ENCODE measurements around the gene NRL.

NRL gene

DNA sequence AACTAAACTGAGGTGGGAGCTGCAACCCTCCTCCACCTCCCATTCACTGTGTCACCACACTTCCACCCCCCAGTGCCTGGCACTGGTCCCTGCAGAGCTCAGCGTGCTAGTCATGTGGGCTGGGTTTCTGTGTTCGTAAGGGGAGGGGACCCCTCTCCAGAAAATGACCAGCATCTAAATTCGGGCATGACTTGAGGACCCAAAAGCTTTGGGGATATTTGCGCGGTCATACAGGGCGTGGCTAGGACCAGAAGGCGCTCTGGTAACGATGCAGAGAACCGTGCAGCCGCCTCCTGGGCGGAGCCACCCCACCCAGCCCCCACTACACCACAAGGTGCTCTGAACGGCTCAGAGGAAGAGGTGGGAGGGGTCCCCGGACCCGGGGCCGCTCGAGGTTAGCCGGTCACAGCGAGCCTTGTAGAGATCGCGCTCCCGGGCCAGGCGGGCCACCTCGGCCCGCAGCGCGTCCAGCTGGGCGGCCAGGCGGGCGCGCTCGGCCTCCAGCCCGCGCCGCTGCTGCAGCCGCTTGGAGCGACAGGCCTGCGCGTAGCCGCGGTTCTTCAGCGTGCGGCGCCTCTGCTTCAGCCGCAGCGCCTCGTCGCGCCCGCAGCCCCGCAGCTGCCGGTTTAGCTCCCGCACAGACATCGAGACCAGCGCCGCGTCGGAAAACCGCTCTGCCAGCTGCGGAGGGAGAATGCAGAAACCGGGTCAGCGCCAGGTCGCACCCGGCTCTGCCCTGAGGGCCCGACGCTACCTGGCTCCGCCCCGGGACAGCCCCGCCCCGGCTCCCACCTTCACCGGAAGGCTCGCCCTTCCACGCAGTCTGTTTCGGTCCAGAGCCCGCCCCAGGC lies 33.6 kb downstream of the NRL start:
- DNase-seq, result peak; percentile 37

DNA sequence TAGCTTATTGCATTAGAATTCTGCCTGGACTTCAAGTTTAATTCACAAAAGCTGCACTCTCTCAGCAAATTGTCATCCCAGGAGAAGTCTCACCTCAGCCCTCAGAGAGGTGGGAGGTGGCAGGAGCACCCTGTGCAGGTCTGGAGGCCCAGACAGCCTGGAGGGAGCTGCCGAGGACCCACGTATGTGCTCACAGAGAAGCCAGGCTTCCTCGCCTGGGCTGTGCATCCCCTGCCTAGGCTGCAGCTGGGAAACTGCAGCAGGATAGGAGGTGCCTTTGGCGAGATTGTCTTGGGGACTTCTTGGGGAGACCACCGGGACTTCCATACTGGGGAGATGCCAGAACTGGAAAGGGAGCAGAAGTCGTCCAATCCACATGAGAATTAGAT lies 34.6 kb downstream of the NRL start:
- DNase-seq, result no peak

DNA sequence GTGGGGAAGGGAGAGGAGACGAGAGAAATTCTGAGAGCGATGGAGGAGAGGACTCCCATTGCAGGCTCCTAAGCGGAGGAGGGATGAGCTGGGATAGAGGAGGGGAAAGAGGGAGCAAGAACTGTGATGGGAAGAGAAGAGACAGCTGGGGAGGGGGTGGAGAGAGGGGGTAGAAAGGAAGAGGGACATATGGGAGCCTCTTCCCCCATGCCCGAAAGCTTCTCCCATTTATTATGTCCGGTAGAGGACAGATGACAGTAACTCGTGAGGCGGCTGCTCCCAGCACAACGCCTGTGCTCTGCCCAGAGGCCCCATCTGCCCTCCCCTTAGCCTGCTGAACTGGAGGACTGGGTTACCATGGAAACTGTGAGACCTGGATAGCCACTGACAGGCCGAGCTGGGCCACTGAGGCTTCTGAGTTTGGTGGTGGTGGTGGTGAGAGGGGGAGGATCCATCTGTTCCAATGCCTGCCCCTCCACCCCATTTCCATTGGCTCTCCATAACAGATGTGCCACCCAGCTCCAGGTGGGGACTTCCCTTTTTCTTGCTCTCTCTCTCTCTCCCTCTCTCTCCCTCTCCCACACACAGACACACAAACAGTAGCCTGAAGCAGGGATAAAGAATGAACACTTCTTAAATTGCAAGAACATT lies 35.1 kb downstream of the NRL start:
- peak; percentile 9 for DNase-seq

GRCh38 chr14:24078146-24078545 lies 36.6 kb downstream of the NRL start:
- DNase-seq, result peak; percentile 58

GRCh38 chr14:24077086-24077485 lies 37.7 kb downstream of the NRL start:
- DNase-seq, result no peak

GRCh38 chr14:24076302-24076601 lies 38.5 kb downstream of the NRL start:
- DNase-seq, result no peak

DNA sequence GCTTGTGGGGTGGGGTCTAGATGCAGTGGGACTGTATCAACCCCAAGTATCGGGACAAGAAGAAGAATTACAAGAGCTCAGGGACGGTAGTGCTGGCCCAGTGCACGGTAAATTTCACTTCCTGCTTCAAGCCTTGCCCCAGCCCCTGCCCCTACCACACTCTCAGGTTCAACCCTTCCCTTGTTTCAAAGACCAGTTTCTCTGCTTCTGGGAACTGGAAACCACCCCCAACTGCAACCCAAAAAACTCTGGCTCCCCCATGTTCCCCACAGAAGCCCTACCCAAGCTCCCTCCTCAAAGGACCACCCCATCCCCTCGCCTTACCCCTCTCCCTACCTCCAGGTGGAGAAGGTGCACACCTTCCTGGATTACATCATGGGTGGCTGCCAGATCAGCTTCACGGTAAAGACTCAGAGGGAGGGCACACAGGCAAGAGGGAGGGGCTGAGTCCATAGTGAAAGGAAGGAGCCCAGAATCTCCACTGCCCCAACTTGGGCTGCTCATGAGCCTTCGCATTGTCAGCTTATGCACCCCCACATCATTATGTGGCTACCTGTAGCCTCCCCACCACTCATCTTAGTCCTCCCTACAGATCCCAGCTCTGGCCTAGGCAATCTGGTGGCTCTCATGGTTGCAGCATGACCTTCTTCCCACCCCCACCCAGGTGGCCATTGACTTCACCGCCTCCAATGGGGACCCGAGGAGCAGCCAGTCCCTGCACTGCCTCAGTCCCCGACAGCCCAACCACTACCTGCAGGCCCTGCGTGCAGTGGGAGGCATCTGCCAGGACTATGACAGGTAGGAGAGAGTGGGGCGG lies 39.1 kb downstream of the NRL start:
- DNase-seq, result peak; percentile 8

DNA sequence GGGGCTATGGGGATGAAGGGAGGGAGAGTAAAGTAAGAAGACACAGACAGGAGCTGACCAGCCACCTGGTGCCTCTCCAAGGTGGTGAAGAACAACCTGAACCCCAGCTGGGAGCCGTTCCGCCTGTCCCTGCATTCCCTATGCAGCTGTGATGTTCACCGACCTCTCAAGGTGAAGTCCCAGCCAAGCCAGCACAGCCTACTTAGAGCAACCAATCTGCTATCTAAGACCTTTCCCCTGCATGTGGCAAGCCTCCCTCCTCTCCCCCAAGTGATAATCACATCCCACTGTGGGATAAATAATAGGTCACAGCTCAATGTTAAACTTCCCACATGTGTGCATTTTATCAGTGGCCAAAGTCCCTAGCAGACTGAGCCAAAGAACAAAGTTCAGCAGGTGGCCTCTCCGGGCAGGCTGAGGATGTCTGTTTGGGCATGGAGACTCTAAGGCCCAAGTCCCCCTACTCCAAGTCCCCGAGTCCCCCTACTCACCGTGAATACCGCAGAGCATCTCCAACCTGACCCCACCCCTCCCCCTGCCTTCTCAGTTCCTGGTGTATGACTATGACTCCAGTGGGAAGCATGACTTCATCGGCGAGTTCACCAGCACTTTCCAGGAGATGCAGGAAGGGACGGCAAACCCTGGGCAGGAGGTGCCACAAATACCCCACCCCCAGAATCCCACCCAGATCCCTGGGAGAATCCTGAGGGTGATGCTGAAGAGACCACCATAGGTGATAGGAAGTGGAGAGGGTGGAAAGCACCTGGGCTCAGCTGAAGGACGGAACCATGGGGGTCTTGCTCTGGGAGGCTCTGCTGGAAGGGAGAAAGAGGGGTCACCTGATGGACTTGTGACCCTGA lies 39.9 kb downstream of the NRL start:
- DNase-seq, result no peak

DNA sequence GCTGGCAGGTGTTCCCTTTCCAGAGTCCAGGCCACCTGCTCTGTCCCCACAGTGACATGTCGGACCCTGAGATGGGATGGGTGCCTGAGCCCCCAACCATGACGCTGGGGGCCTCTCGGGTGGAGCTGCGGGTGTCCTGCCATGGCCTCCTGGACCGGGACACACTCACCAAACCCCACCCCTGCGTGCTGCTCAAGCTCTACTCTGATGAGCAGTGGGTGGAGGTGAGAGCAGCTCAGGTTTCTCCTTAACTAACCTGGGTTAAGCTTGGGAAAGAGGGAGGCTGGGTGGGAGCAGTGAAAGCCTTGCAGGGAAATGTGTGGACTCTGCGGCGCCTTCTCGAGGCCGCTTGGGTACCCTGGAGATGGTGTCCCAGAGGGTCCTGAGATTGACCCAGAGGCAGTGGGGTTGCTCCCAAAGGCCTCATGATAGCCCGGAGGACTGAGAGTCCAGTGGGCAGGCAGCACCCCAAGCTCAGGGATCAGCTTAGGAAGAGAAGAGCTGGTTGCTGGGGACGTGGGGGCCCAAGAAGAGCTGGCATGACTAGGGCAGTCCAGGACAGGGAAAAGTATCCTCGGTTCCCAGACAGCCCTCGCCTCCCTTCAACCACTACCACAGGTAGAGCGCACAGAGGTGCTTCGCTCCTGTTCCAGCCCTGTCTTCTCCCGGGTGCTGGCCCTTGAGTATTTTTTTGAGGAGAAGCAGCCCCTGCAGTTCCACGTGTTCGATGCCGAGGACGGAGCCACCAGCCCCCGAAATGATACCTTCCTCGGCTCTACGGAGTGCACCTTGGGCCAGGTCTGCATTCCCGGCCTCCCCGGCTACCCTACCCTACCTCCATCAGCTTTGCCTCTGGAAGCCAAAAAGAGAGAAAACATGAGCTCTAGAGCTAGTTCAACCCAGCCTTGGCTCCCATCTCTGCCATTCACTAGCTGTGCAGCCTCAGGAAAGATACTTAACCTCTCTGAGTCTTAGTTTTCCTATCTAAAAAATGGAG lies 41.6 kb downstream of the NRL start:
- no peak for DNase-seq

GRCh38 chr14:24072436-24072835 lies 42.3 kb downstream of the NRL start:
- no peak for DNase-seq

- no peak for DNase-seq
Observed at GRCh38 chr14:24071836-24072430, 42.8 kb downstream of the NRL start.

DNA sequence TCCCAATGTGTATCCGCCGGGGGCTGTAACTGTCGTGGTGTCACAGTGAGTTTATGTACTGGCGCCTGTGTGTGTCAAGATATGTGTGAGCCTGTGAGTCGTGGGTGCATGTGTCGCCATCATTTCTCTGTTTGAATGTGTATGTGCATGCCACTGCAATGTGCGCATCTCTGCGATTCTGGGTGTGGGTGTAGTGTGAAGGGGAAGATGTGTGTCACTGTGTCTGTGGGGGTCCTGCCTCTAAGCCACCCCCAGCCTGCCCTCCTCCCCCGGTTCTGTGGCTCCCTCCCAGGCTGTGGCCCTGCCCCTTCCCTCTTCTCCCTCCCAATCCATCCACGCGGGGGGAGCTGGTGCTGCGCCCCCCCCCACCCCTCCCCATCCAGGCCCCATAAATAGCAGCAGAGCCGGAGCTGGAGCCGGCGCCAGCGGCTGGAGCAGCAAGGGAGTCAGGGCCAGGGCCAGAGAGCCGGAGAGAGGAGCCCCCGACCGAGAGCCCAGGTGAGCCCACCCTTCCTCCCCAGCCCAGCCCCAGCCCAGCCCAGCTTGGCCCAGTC lies 43.5 kb downstream of the NRL start, which contains the start of gene CPNE6:
CPNE6 (plus strand) TSS at position 419 of the 554 bp plus-strand sequence. CDS start 1,375 bp downstream, outside the sequence.
- no peak for DNase-seq

DNA sequence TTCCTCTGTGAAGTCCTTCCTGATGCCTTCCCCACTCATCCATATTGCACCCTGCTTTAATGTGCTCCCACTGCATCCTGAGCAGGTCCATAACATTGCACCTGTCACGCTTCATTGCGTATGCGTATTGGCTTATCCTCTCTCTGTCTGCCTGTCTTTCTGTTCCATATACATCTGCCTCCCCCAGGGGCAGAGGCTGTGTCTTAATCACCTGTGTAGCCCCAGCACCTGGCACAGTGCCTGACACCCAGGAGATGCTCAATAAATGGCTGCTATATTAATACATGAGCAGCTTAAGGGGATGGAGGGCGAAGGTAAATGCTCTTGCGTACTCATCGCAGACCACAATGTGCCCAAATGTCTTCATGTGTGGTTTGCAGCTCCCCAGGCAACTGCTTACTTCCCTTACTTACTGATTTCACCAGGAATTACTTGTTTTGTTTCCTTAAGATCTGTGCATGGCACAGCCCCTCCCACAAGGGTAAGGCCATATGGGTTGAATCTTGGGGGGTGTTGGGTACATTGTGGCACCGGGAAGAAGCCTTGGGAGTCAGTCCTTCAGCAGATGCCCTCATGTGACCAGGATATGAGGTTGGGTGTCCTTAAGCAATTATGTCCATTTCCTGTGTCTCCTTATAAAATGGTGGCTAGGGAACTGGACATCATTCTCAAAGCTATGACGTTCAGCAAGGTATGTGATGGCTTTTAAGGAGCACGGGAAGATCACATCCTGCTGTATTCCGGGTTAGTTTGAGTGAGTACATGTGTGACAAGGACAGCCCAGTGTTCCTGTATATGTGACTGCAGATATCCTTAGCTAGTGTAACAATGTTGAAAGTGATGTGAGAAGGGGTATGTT lies 44.2 kb downstream of the NRL start:
- peak; percentile 40 for DNase-seq

GRCh38 chr14:24069411-24069735 lies 45.4 kb downstream of the NRL start:
- no peak for DNase-seq

GRCh38 chr14:24068711-24069410 lies 45.9 kb downstream of the NRL start:
- DNase-seq, result no peak

DNA sequence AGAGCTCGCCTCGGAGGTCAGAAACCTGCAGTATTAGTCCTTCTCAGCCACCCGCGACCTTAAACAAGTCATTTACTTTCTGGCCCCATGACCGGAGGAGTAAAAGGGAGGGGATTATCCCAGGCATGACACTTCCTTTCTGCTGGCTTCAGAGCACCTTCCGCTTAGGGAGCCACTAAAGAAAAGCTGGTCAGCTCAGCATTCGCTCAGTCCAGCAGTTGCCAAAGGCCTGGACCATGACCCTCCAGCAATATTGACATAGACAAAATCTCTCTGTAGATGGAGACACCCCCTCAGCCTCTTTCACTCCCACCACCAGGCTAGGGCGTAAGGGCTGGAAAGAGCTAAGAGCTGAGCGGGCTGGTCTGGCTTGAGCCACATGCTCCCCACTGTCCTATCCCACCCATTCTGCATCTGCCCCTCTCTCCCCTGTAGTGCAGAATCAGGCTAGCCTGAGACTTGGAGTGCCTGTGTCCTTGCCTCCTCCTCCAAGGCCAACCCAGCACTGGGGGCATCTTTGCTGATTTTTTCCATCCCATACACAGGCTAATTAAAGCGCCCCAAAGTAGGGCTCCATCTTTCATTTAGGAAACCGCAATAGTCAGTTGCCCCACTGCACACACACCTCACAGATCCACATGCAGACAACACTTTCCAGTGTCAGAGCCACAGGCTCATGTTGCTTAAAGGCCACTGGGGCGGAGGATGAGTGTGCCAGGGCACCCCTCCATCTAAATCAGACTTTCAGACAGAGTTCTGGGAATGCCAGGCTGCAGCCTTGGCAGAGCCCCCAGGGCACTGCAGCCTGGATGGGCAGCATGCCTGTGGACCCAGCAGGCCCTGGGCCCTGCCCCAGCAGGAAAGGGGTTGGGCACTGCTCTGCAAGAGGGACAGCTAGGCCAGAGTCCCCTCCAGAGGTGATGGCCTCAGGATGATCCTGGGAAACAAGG lies 47.3 kb downstream of the NRL start:
- DNase-seq, result no peak

- DNase-seq, result no peak
Observed at GRCh38 chr14:24066496-24067132, 48.1 kb downstream of the NRL start.

All from NCI-H1436 (cell line).